IMR-90 (cell line): ENCODE results near the gene KDM5A.

Source experiments
- CEBPB ChIP-seq: IDR thresholded peaks from 2 replicates; pipeline ENCODE4 v1.6.1; 2012; ENCODE audit warnings: low read depth, low read length, improper control_type of control experiment
- CTCF ChIP-seq: conservative IDR thresholded peaks from 2 replicates; pipeline ENCODE4 v1.5.1; 2012; ENCODE audit warnings: mild to moderate bottlenecking, low read depth, low read length, improper control_type of control experiment
- ELK1 ChIP-seq: fragments of 150-350 bp; IDR thresholded peaks from 2 replicates; pipeline ENCODE4 v1.6.1; 2016; ENCODE audit warnings: low read depth, mild to moderate bottlenecking, low read length, moderate library complexity, borderline replicate concordance
- MAZ ChIP-seq: IDR thresholded peaks from 2 replicates; pipeline ENCODE4 v1.6.1; 2012; ENCODE audit warnings: low read depth, mild to moderate bottlenecking, low read length, improper control_type of control experiment, moderate library complexity, borderline replicate concordance
- POLR2A ChIP-seq: IDR thresholded peaks from 2 replicates; pipeline ENCODE4 v1.6.1; 2012; ENCODE audit warnings: mild to moderate bottlenecking, low read depth, low read length
- RAD21 ChIP-seq: IDR thresholded peaks from 2 replicates; pipeline ENCODE4 v1.6.1; 2012; ENCODE audit warnings: low read length, improper control_type of control experiment
- RCOR1 ChIP-seq: IDR thresholded peaks from 2 replicates; pipeline ENCODE4 v1.6.1; 2012; ENCODE audit warnings: mild to moderate bottlenecking, low read length, improper control_type of control experiment; ENCODE audit not compliant: insufficient replicate concordance
- RFX5 ChIP-seq: IDR thresholded peaks from 2 replicates; pipeline ENCODE4 v1.8.0; 2012; ENCODE audit warnings: low read depth, mild to moderate bottlenecking, low read length, moderate library complexity
- USF2 ChIP-seq: fragments of 150-350 bp; IDR thresholded peaks from 2 replicates; pipeline ENCODE4 v1.6.1; 2017; ENCODE audit warnings: mild to moderate bottlenecking, antibody characterized with exemption, low read length, low read depth

- no peak for TF ChIP-seq USF2
- TF ChIP-seq MAZ: no peak
- TF ChIP-seq ELK1: no peak
- no peak for TF ChIP-seq CTCF
- no peak for TF ChIP-seq POLR2A
- TF ChIP-seq RAD21: no peak
- TF ChIP-seq RFX5: no peak
- no peak for TF ChIP-seq CEBPB
- no peak for TF ChIP-seq RCOR1
These were observed 55.0 kb downstream of the KDM5A start for GRCh38 chr12:334125-334524.
